ENCODE measurements around the gene B3GALT4.

The B3GALT4 gene

DNA sequence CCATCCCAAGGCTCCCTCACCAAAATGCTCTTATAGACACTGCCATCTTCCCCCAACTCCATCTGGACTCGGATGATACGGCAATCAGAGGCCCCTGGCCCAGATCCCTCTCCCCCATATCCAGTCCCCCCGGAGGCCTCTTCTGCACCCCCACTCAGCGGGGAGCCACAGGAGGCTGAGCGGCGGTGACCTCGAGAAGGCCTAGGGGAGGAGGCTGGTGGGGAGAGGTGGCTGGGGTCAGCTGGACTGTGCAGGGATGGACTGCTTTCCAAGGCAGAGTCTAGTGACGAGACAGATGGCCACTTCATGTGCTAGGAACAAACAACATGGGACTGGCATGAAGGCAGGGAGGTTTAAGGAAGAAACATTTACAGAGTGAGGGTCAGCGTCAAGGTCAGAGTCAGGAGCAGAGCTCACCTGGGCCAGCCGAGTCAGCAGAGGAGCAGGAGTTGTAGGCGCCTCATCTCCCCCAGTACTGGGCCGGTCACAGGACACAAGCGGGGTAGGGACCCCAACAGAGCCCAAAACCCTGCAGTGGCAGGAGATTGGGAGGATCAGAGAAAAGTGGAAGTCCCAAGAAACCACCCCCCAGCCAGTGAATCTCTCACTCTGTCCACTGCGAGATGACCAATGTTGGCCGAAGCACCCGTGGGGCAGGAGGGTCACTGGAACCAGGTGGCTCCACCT is 16.2 kb downstream of the B3GALT4 start:
- no peak for DNase-seq (ENCODE audit: low spot score)

- no peak for DNase-seq (ENCODE audit: low spot score)
Measured at GRCh38 chr6:33294086-33294823, 17.3 kb downstream of the B3GALT4 start.

GRCh38 chr6:33295621-33296369 is 18.9 kb downstream of the B3GALT4 start:
- no peak for DNase-seq (ENCODE audit: low spot score)

- DNase-seq (ENCODE audit: low spot score): no peak
Measured at GRCh38 chr6:33296797-33297405, 20.0 kb downstream of the B3GALT4 start.

- DNase-seq (ENCODE audit: low spot score): peak; percentile 89
Measured at GRCh38 chr6:33297406-33297955, 20.6 kb downstream of the B3GALT4 start.

DNA sequence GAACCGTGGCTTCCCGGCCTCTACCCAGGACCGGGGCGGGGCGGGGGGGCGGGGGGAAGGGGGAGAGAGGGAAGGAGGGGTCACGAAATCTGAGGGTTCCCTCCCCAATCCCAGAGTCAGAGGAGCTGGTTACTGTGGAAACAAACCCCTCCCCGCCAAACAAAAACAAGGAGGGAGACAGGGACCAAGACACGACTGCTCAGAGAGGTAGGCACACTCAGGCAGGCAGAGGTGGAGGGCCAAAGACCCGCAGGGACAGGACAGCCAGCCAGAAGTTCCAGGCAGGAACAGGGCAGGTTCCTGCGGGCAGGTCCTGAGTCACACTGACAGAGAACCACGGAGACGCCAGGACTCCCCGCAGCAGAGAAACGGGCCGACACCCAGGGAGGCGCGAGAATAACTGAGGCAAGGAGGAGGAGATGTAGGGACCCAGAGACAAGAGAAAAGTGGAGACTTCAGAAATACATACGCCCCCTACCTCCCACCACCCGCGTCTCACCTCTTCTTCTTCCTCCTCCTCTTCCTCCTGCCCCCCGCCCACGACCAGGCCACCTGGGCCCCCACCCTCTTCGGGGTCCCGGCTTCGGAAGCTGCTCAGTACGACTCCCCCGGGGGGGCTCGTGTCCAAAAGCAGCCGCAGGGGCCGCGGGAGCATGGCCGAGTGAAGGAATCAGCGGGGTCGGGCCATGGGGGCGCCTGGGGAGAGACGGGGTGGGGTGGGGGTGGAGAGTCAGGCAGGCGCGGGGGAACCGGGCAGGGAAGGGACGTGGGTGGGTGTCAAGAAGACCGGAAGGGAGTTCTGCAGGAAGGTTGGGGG is 21.2 kb downstream of the B3GALT4 start:
- DNase-seq (ENCODE audit: low spot score): peak; percentile 77

DNA sequence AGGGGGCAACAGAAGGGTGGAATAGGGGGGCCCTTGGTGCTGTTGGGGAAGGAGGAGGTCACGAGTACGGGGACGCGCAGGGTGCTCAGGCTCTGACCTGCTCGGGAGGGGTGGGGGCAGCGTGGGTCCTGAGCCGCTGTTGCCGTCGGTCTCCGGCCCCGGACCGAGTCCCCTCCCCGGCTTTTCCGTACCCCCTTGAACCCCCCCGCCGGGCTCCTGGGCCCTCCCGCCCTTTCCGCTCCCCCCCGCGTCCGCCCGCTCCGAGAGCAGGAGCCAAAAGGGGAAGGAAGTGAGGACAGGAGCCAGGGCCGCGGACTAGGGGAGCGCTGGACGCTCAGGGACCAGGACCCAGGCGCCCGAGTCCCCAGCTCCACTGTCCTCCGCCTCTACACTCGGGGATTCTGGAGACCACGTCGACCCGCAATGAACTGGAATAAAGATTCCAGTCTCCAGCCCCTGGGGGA is 21.9 kb downstream of the B3GALT4 start, which contains the start of gene RGL2:
TSS of gene RGL2 (minus strand) at position 170 of the 464 bp plus-strand sequence. CDS start 332 bp downstream, outside the sequence.
- peak; percentile 55 for DNase-seq (ENCODE audit: low spot score)

DNA sequence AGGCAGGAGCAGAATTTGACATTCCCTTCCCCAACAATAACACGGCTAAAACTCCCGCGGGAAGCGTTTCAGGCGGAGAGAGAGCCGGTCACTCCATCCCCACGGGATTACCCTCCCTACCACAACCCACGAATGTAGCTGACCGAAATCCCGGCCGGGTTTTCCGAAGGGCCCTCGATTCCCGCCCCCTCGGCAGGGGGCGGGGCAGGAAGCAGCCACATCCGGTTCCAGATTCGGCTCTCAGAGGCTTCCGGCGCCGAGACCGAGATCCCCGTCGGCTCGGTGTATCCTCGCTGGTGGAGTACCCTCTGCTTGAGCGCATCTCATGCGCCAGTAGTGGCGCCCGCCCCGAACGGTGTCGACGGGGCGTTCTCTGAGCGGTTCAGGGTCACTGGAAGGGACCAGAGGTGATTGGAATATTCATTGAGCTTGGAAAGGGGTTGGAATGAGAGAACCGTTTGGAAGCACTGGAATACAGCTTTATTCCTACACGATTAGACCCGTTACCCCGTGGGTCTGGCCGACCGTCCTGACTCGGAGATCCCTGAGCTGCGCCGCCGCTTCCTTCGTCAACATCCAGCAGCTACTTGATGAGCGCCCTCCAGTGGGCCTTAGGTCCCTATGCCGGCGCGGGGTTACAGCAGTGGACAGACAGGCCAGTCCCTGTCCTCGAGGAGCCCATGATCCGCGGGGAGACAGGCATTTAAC is 22.5 kb downstream of the B3GALT4 start:
- DNase-seq (ENCODE audit: low spot score): peak; percentile 83

DNA sequence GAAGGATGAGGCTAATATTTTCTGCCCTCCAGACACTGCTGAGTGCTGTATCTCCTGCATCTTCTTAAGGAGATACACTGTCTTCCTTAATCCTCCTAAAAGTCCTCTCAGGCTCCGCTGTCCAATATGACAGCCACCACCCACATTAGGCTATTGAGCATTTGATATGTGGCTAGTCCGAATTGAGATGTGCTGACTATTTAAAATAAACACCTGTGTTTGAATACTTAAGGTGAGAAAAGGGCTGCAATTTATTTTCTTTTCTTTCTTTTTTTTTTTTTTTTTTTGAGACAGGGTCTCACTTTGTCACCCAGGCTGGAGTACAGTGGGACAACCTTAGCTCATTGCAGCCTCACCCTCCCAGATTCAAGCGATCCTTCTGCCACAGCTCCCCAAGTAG is 25.0 kb downstream of the B3GALT4 start:
- DNase-seq (ENCODE audit: low spot score): no peak

DNA sequence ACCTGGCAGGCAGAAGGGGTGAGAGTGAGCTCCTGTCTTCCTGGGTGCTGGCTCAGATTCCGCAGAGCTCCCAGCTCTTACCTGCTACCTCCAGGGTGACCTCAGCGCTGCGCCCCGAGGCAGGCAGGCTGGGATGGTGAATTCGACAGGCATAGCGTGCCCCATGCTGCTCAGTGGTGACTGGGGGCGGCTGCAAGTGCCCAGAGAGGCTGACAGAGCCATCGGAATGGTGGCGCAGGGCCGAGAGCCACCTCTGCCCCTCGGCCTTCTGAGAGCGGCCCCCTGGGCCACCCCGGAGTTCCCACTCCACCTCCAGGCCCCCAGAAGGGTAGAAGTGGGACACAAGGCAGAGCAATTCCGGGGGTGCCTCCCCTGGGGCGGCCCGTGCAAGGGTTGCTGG is 27.3 kb downstream of the B3GALT4 start:
- DNase-seq (ENCODE audit: low spot score): no peak

DNA sequence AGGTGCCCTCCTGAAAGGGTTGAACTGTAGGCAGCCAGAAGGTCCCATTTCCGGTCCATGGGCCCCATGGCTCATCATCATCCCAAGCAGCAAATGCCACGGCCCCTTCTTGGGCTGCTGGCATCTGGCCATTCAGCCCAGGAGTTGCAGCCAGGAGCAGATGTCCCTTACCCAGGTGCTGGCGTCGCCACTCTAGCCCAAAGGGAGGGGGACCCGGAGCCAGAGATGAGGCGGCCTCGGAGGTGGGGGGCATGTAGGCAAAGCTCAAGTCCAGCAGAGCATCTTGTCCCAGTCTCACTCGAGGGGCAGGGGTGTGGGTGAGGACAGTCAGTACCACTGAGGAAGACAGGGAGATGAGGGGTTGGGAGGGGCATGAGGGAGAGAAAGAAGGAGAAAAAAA is 28.1 kb downstream of the B3GALT4 start:
- no peak for DNase-seq (ENCODE audit: low spot score)

DNA sequence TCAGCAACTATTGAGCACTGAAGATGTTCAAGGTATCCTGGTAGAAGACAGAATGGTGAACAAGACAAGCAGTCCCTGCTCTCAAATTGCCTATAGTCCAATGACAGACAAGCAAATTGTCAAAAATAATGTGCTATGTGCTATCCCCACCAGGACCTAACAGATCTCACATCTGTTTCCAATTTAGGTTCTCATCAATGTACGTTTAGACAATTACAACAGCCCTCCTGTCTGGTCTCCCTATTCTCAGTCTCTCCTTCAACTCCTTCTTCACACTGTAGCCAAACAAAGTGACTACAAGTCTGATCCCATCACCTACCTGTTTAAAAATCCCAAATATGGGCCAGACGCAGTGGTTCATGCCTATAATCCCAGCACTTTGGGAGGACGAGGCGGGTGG is 29.4 kb downstream of the B3GALT4 start:
- DNase-seq (ENCODE audit: low spot score): no peak

DNA sequence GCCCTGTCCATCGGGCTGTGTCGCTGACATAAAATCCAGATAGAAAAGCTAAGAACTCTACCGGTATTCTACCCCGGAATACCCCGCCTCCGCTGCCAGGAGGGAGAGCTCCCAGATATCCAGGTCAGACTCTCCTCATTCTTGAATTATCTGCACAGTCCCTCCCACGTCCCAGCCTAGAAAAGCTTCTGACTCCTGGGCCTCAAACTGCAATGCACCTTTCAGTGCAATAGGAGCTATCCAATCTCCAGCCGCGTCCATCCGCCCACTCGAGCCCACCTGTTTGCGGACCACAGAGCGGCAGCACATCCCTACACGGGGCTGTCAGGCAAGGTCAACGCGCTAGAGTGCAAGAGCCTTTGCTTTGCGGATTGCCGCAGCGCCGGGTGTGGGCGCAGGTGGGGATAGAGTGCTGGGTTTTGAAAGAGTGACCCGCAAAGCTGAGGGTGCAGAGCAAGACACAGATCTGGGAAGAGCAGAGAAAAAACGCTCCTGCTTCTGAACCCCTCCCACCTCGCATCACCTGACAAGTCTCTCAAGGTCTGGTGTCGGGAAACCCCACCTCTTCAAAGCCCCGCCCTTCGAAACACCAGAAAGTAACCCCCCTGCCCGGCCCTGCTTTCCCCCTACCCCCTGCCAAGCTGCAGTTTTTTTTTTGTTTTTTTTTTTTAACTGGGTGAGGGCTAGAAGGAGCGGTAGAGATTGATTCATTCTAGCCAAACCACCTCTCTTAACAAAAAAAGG is 35.6 kb downstream of the B3GALT4 start:
- peak; percentile 88 for DNase-seq (ENCODE audit: low spot score)

- DNase-seq (ENCODE audit: low spot score): peak; percentile 31
Measured at GRCh38 chr6:33313105-33313708, 36.3 kb downstream of the B3GALT4 start.

DNA sequence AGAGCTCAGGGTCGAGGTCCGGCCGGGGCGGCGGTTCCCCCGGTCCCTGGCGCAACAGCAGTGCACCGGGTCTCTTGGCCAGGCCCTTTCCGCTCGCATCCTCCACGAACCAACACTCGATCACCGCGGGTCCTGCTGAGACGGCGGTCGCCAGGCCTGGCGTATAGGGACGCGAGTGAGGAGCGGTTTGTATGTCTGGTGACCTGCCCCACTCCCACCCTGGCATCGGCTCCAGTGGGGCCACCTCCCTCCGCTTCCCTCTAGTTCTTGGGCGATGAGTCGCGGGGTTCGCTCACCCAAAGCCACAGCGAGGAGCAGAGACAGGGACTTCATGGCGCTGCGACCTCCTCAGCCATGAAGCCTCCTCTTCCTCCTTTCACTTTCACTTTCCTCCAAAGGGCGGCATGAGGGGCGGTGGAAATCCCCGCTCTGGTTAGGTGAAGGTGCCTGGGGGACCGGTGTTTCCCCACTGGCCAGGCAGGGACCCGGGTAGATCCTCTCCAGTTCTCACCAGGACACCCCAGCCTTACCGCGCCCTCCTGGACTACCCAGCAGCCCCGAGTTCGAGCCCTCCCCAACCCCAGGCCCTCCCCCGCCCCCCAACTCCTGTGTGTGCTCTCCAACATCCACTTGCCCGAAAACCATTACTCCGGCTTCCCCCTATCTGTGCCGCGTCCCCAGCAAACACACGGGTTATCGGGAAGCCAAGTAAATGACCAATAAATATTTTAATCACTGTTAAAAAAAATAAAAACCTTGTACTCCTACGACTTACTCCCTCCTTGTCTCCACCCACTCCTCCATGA is 37.0 kb downstream of the B3GALT4 start, which contains the start of gene TAPBP:
TSS of gene TAPBP (minus strand) at position 370 of the 806 bp plus-strand sequence. CDS start at position 333, 37 bp downstream.
- peak; percentile 32 for DNase-seq (ENCODE audit: low spot score)

- peak; percentile 22 for DNase-seq (ENCODE audit: low spot score)
Measured at GRCh38 chr6:33314515-33314942, 37.6 kb downstream of the B3GALT4 start.

DNA sequence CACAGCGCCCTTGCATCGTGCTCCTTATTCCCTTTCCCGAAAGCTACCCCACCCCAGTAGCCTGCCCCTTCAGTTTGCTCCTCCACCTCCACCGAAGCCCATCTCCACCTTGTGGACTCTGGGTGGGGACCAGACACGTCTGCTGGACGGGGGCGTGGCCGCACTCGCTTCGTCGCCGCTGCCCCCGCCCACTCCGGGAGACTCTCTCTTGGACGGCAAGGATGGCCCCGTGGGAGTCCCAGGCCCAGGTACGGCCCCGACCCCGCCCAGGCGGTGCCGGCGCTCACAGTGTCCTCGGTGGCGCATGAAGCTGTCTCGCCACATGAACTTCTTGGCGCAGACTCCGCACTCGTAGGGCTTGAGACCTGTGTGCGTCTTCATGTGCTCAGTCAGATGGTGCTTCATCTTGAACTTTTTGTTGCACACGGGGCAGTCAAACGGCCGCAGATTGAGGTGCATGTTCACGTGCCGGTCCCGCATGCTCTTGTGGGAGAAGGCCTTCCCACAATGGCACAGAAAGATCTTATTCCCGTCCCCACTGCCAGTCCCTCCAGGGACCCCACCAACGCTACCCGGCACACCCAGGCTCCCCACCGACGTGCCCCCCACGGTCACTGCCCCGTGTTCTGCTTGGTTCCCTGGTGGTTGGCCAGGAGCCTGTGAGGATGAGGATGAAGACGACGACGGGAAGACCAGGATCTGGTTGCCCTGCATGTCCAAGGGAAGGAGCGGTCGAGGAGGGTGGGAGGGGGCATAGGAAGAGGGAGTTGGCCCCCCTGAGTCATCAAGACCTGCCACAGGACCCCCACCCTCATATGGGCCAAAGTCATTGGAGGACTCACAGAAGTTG is 38.2 kb downstream of the B3GALT4 start:
- DNase-seq (ENCODE audit: low spot score): no peak
